Embryonic facial prominence (tissue), 1 donor: Measurements from ENCODE around the gene CDK5RAP1.

Experiments used
- DNase-seq: peaks from one replicate; pipeline ENCODE4 v3.0.0-alpha.2; 2016; ENCODE audit errors: extremely low spot score

The CDK5RAP1 gene

DNA sequence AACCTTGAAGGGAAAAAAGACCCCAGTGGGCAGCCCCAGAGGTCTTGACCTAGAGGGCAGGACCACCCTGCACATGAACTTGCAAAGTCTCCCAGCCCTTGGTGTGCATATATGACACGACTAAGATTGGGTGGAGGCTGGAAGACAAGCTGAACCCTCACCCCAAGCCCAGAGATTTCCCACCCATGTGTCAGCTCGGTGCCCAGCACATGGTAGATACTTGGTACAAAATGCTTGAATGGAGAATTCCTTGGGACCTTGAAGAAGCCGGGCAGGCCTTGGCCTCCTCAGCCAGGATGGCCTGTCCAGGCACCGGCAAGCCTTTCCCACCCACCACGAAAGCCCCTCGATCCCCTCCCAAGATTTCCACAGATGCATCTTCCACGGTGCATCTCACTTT is 67.7 kb downstream of the CDK5RAP1 start:
- DNase-seq: no peak

DNA sequence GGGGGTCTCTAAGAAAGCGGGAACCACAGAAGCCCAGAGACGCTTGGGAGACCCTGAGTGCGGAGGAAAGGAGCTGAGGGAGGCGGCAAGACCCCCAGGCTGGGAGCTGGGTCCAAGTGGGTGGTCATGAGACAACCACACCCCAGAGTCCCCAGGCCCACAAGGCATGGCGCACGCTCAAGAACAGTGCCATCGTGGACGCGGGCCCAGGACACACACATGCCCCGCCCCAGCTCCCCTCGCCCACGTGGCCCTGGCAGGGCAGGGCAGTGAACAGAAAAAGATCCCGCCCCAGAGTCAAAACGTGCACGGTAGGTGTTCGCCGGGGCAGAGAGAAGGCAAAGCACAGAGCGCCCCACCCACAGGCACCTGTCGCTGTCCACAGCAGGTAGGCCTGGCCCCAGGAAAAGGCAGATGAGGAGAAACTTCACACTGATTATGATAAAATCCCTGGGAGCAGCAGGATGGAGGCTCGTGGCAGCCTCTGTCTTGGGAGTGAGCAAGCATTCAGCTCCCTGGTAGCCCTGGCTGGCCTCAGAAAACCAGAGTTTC is 68.3 kb downstream of the CDK5RAP1 start:
- DNase-seq: no peak

DNA sequence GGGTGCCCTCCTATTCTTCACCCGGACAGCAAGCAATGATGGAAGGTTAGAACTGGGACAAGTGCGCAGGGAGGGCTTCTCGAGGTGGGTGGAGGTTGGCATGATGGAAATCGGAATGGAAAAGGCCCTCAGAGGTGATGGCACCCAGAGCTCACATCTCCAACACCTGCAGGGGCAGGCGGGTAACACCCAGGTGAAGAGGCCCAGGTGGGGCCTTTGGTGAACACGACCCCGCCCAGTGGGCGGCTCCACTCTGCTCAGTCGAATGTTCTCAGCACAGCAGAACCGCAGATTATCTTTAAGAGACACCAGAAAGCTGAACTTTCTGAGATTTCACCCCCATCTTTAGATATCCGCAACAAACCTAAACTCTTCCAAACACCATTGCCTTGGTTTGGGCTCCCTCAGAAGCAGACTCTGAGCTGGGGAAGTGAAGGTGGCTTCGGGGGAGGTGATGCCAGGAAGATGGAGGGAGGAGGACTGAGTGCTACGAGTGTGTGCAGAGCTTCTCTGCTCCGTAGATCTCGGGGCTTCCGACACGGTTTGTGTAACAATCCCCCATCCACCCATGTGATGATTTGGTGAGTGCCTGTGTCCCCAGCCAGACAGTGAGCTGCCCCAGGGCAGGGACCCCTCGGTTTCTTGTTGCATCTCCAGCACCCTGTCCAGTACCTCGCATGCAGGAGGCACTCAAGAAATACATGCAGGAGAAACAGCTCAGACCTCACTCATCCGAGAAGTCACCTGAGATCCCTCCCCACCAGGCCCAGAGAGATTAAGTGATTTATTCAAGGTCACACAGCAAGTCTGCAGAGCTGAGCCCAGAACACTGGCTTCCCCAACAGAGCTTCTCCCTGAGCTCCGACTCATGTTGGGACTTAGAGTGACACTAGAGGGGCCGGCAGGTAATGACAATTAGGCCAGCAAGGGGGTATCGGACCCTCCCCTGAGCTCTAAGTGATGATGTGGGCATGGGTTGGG is 72.9 kb downstream of the CDK5RAP1 start:
- DNase-seq: no peak

DNA sequence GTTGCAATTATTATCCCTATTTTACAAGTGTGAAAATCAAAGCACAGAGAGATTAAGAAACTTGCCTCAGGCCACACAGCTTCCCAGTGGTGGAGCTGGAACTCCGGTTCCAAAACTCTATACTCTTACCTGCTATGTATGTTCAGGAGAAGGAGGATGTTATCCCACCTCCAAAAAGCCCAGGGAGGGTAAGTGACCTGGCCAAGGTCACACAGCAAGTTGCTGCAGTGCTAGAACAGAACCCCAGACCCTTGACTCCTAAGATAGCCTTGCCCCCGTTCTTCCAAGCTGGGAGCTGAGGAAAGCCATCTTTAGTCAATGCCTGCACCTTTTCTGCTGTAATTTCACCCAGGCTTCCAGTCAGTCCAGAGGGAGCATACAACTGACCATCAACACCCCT is 76.0 kb downstream of the CDK5RAP1 start:
- no peak for DNase-seq

DNA sequence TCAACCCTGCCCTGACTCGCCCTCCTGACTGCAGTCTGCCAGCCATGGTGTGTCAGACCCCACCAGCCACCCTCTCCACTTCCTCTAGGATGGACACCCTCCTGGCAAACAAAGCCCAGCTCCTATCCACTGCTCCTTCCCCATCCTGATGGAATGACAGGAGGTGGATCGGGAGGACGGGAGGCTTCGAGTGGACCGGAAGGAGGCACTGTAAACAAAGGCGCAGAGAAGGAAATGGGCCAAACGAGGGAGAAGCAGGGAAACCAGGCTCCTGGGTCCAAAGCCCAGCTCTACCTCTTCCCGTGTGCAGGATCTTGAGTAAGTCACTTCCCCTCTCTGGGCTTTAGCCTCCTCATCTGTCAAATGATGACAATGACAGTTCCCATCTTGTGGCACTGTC is 78.1 kb downstream of the CDK5RAP1 start:
- DNase-seq: no peak

DNA sequence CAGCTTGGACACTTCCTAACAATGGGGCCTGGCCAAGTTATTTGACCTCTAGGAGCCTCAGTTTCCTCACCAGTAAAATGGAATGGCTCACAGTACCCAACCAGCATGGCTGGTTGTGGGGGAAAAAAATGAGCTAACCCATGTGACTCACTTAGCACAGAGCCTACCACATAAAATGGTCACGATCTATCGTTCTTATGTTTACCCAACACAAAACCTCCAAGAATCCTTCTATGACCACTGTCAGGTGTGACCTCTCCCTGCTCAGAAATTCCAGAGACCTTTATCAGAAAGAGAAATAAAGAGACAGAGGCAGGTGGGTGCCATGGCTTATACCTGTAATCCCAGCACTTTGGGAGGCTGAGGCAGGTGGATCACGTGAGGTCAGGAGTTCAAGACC is 78.9 kb downstream of the CDK5RAP1 start:
- DNase-seq: no peak

DNA sequence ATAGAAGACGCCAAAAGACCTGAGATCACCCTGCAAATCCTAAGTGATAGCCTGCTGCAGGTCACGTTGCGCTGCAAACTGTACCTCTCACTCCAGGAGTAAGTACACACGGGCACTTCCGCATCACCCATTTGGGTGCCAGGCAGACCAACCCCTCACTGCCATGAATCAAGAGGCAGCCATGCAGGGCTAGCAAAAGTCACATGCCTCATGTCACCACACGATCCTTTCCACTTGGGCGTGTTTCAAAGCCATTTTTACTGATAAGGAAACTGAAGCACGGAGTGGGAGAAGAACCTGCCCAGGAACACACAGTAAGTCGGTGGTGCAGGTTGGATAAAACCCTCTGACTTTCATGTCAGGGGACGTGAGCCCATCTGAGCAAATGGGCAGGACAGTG is 81.3 kb downstream of the CDK5RAP1 start:
- DNase-seq: no peak

DNA sequence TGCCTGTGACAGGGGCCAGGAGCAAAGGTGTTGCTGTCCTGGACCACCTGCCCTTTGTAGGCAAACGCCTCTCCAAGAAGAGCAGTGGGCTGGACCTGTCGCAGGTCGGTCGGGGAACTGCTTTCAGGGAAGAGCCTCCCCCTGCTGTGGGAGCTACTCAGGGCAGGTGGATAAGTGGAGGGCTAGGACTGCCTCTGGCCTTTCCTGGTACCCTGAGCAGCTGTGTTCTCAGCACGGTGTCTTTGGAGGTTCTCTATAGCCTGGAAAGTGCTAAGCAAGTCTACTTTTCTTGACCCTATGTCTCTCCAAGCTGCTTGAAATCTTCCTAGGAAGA is 83.3 kb downstream of the CDK5RAP1 start:
- DNase-seq: no peak

DNA sequence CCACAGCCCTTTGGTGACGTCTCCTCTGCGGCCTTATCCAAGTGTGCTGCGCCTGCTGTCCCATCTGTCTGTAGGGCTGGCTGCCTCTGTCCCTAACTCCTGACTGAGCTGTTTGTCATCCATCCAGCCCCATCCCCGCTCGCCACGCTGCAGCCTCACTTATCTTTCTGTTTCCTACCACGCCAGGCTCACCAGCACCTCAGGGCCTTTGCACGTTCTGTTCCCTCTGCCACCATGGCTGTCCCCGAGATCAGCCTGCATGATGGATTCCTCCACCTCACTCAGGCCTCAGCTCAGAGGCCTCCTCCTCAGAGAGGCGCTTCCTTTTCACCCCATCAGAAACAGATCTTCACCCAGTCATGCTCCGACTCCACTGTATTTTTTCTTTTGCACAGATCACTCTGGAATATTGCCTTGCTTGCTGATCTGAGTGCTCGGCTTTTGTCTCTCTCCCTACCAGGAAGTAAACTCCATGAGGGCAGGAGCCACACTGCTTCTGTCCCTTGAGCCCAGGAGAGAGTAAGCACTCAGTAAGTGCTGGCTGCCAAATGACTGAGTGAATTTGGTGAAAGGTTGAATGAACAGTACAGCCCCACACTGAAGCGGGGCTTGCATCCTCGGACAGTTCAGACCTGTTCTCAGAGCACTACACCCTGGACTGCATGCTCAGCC is 83.8 kb downstream of the CDK5RAP1 start:
- DNase-seq: no peak

DNA sequence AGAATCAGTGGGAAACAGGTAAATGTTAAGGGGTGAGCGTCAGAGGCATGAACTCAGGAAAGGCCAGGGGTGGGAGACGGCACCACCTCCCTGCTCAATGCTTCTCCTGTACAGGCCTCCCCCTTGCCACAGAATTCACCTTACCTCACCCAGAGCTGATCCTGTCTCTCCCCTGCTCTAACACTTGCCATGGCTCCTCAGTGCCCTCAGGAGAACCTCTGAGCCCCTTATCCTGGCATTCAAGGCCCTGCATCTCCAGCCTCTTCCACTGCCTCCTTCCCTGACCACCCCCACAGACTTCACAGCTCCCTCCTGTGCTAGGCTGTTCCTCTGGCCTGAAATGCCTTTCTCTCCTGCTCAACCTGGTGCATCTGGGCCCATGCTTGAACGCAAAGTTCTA is 84.4 kb downstream of the CDK5RAP1 start:
- DNase-seq: no peak

DNA sequence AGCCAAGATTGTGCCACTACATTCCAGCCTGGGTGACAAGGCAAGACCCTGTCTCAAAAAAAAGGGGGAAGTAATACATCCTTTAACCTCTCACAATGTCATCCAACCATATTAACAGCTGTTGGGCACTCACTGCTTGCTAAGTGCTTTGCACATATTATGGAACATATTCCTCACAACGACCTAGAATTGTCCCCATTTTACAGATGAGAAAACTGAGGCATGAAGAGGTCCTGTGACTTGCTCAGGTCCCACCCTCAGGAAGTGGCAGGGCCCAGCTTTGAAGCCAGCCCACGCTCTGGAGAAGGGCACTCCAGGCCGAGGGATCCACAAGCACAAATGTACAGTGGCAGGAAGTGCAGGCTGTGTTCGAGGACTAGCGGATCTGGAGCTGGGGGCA is 85.0 kb downstream of the CDK5RAP1 start:
- DNase-seq: no peak

DNA sequence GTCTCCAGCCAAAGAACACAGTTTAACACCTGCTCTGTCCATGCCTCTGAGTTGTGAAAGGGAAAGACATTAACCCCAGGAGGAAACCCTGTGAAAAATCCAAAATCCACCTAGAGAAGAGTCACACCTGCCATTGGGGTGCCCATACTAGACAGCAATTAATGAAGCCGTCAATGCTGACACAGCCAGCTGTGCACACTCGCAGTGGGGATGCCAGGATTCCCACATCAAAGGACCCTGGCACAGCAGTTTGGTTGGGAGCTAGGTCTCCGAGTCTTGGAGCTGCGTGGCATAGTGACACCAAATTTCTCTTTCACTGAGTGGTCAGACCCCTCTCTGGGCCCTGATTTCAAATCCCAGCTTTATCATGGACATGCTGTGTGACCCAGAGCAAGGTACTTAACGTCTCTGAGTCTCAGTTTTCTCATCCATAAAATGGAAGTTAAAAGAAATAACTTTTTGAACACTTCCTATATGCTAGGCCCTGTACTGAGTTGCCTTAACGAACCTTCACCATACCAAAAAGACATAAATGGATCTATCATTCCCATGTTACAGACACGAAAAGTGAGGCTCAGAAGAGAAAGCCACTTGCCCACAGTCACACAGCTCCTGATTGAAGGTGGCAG is 87.5 kb downstream of the CDK5RAP1 start:
- DNase-seq: no peak

DNA sequence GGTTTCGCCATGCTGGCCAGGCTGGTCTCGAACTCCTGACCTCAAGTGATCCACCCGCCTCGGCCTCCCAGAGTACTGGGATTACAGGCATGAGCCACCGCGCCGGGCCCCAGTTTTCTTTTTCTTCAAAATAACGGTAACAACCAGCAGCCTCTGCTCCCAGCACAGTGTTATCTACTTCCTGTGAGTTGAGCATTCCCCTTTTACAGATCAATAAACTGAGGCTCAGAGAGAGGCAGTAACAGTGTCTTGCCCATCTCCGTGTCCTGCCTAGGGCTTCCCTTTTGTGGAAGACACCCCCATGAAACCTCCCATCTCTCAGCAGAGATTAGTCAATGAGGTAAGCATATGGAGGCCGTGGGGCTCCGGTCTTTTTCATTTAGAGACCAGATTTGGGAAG is 88.7 kb downstream of the CDK5RAP1 start:
- no peak for DNase-seq

DNA sequence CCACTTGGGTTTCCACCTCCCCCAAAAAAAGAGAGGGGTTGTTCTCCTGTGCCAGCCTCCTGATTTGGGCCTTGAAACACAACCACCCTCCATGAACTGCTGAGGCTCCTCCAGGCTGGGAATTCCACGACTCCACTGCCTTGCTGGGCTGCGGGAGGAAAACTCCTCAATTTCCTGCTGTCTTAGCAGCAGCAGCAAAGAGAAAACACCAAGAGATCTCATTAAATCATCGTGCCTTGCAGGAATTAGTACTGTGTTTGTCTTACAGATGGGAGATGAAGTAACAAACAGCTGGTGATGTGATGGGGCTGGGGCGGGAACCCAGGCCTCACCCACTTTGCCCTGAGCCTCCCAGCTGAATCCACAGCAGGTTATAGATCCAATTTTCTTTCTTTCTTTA is 89.3 kb downstream of the CDK5RAP1 start:
- DNase-seq: no peak

DNA sequence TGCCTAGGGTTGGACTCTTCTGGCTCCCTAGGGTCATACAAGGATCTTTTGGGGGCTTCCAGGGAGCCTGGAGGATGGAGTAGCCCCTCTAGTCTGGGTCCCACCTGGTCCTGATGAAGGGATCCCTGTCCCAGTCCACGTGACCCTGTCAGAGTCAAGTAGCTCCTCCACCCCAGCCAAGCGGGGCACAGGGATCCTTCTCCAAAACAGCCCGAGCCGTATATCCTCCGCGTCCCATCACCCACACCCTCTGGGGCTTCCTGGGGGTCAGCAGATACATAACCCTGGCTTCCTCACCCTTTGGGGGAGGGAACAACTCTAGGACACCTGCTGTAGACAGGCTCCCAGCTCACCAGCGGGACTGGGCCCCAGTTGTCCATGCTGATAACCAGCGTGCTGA is 90.3 kb downstream of the CDK5RAP1 start:
- no peak for DNase-seq

DNA sequence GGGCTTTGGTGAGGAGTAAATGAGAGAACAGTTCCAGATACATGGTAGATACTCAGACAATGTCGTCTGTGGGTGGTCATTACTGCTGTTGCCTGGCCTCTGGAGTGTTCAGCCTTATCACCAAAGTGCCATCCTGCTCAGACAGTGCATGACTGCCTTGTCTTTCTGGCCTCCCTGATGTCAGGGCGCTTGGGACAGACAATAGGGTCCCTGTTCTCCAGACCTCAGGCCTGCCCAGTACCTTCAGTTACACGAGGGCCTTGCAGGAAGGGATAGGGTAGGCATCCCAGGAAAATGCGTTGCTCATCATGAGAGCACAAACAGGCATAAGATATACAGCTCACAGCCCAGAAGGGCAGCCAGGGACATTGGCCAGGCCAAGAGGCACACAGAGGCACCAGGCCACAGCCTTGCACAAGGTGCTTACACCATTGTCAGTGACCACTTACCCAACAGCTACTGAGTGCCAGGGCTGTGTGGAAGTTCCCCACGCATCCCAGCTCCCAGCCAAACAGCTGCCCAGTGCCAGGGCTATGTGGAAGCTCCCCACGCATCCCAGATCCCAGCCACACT is 90.9 kb downstream of the CDK5RAP1 start:
- DNase-seq: no peak

DNA sequence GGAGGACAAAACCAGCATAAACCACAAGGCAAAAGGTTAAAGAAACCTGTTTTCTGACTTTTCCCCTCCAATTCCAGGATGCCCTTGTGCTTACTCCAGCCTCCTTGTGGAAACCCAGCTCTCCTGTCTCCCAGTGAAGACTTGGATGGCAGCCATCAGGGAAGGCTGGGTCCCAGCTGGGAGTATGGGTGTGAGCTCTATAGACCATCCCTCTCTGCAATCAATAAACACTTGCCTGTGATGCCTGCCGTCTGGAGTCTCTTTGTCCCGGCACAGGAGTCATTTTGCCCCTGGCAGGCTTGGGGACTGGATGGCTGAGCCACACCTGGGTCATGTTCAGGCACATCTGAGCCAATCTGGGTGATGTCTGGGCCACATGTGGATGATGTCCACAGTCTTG is 91.7 kb downstream of the CDK5RAP1 start:
- DNase-seq: no peak
